Kidney glomerular epithelial cell (primary cell): Measurements from ENCODE around the gene CYP4A22.
"Not testable (repeated sequence)": the region's sequence is repeated elsewhere in the genome, so short reads cannot be mapped to it uniquely, and the experiment has no call there.

Experiments used
- DNase-seq: peaks from one replicate; lab custom pipeline; 2025; lab: John Stamatoyannopoulos, UW

The CYP4A22 gene, protein sequence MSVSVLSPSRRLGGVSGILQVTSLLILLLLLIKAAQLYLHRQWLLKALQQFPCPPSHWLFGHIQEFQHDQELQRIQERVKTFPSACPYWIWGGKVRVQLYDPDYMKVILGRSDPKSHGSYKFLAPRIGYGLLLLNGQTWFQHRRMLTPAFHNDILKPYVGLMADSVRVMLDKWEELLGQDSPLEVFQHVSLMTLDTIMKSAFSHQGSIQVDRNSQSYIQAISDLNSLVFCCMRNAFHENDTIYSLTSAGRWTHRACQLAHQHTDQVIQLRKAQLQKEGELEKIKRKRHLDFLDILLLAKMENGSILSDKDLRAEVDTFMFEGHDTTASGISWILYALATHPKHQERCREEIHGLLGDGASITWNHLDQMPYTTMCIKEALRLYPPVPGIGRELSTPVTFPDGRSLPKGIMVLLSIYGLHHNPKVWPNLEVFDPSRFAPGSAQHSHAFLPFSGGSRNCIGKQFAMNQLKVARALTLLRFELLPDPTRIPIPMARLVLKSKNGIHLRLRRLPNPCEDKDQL

DNA sequence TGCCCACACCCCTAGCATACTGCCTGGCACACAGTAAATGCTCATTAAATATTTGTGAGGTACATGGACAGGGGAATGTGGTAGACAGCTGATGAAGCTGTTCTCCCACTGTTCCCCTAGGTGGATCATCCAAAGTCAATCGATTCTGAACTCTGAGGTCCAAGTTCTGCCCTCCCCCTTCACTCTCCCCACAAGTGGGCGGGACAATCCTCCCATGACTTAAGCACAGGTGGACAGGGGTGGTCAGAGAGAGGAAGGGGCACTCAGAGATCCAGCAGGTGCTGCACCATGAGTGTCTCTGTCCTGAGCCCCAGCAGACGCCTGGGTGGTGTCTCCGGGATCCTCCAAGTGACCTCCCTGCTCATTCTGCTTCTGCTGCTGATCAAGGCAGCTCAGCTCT lies at the start of gene CYP4A22:
TSS of gene CYP4A22 (plus strand) at position 244 of the 400 bp plus-strand sequence. CDS start at position 289, 45 bp downstream.
- no peak for DNase-seq

- peak; percentile 18 for DNase-seq
Measured at GRCh38 chr1:47089356-47089755, 47.9 kb upstream of the CYP4A22 start.

DNA sequence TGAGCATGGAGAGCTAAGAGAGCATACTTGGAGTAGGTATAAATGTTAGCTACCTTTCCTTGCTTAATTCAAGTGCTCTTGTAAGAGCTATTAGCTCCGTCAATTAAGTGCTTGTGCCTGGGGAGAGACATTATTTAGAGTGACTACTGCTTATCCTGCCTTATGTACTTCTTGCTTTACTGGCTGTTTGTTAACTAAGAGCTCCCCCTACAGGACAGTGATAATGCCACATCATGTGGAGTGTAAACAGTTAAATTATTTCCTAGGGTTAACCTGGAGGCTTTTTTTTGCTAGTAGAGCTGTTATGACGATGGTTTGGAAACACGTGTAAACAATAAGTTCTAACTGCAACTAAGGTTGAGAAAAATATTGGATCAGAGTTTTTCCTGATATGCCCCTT lies 45.8 kb upstream of the CYP4A22 start:
- not testable (repeated sequence) for DNase-seq

- no peak for DNase-seq
Measured at GRCh38 chr1:47104816-47105215, 32.4 kb upstream of the CYP4A22 start.

GRCh38 chr1:47106792-47107191 lies 30.4 kb upstream of the CYP4A22 start:
- no peak for DNase-seq

GRCh38 chr1:47107851-47108574 lies 29.2 kb upstream of the CYP4A22 start:
- DNase-seq: not testable (repeated sequence)

DNA sequence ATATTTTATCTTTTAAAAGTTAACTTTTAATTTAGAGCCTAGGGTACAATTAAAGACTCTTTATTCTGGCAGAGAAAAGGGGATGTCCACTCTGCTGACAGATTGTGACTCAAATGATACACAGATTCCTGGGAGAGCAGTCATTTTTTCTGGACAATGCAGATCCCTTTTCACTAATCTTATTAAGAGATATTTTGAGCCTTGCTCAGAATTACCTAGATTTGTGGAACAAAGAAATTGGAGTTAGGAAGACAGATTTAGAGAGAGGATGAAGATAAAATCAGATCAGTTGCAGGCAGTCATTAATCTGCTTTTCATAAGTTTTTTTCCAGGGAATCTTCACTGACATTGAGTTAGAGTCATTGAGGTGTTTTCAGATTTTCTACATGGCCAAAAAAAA lies 27.8 kb upstream of the CYP4A22 start:
- peak; percentile 35 for DNase-seq

GRCh38 chr1:47113178-47113577 lies 24.1 kb upstream of the CYP4A22 start:
- DNase-seq: no peak

DNA sequence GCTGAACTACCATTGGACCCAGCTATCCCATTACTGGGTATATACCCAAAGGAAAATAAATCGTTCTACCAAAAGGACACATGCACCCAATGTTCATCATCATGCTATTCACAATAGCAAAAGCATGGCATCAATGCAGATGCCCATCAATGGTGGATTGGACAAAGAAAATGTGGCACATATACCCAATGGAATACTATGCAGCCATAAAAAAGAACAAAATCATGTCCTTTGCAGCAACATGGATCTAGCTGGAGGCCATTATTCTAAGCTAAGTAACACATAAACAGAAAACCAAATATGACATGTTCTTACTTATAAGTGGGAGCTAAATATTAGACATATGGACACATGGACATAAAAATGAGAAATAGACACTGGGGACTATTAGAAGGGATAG lies 16.2 kb upstream of the CYP4A22 start:
- not testable (repeated sequence) for DNase-seq

GRCh38 chr1:47124834-47125233 lies 12.4 kb upstream of the CYP4A22 start:
- DNase-seq: not testable (repeated sequence)

GRCh38 chr1:47126997-47127396 lies 10.2 kb upstream of the CYP4A22 start:
- DNase-seq: not testable (repeated sequence)

DNA sequence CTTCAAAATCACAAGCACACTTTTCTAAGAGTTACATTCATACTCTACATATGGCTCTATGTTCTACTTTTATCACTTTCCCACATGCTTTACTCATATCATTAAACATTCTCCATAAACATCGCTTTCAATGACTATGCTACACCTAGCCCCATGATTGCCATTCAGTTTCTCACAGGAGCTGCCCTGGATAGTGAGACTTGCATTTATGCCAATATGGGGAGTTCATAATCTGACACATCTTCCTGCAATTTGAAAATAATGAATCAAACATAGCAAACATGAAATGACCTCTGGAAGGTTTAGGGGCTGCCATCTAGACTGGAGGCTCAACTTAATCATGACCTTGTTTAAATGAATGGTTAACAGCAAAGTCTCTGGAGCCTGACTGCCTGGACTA lies 9.0 kb upstream of the CYP4A22 start:
- DNase-seq: no peak

DNA sequence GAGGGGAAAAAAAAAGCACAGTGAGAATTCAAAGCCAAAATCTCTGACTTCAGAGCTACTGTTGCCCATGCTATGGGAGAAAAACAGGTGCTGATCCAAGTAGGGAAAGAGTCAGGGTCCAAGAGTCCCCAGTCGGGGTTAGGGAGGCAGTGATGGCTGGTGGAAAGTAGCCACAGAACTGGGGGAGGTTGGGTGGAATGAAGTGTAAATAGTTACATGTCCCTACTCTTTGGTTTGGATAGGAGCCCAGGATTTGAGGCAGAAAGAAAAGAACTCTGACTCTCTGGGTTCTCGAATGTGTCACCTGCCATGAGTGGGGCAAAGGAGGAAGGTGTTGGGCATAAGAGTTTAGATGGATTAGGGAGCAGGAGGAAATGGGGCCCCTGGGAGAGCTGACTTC lies 8.4 kb upstream of the CYP4A22 start:
- DNase-seq: not testable (repeated sequence)

DNA sequence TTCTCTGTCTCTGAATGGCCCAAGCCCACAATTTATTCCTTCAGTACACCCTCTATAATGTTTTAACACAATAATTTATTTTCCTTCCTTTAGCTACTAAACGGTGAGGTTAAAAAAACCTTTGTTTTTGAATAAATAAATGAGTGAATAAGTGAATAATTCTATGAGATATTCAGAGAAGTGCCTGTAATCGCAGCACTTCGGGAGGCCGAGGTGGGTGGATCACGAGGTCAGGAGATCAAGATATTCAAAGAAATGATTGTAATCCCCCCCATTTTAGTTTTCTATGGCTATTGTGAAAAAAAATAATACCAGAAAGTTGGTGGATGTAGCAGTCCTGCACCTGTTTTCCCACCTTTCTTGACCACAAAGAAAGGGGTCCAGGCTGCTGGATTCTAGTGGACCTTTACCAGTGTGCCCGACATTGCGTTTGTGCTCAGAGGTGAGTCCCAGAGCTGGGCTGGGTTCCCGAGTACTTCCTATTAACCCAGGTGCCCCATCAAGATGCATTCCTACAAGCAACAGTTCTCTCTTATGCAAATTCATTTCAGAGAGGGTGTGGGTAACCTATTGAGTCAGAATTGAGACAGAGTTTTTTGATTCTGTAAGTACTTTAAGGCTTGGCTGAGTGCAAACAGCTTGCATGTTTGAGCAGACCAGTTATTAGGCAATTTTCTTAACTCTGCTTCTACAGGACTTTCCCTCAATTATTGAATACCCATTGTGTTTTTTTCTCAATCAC lies 7.6 kb upstream of the CYP4A22 start:
- DNase-seq: not testable (repeated sequence)

DNA sequence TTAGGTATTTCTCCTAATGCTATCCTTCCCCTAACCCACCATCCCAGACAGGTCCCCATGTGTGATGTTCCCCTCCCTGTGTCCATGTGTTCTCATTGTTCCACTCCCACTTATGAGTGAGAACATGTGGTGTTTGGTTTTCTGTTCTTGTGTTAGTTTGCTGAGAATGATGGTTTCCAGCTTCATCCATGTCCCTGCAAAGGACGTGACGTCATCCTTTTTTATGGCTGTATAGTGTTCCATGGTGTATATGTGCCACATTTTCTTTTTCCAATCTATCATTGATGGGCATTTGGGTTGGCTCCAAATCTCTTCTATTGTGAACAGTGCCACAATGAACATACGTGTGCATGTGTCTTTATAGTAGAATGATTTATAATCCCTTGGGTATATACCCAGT lies 4.6 kb upstream of the CYP4A22 start:
- not testable (repeated sequence) for DNase-seq

GRCh38 chr1:47137925-47138615 lies 829 bp downstream of the CYP4A22 start:
- DNase-seq: no peak

- DNase-seq: not testable (repeated sequence)
Measured at GRCh38 chr1:47140358-47140757, 3.1 kb downstream of the CYP4A22 start.

DNA sequence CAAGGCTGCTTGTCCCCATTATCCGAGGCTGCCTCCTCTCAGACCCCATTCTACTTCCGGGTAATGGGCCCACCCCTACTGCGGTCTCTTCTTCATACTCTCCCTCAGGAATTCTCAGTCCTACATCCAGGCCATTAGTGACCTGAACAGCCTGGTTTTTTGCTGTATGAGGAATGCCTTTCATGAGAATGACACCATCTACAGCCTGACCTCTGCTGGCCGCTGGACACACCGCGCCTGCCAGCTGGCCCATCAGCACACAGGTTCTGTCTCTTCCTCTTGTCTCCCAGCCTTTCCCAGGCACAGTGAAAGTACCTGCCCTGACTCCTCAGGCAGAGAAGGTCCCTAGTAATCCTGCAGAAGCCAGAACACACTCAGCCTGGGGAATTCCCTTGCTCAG lies 6.4 kb downstream of the CYP4A22 start:
- DNase-seq: not testable (repeated sequence)

GRCh38 chr1:47146495-47146894 lies 9.3 kb downstream of the CYP4A22 start:
- DNase-seq: not testable (repeated sequence)

DNA sequence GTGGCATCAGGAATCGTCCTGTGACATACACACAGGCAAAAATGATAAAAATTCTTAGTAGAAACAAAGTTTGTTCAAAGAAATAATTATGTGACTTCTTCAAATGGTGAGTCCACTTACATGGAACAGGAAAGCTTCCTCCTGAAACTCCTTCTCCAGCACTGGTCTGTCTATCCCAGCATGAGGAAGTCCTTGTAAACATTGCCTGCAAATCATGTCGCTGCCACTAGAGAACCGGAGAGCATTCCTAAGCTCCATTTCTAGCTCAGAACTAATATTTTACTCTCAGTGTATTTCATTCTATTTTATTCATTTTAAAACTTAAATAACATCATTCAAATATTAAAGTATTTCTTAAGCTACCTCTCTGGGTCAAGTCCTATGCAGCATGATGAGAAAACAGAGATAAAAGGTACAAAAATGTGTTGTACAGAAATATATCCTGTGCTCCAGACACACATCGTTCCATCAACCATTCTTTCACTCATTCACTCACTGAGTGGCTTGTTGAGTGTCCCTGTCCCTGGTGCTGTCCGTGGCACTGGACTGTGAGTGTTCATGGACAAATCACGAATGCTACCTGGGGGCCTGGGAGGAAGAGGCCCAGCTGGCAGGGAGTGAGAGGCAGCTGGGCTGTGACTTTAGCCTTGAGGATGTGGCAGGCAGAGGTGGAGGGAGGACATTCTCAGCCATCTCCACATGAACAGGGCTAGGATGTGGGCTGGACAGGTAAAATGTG lies 10.0 kb downstream of the CYP4A22 start:
- no peak for DNase-seq

DNA sequence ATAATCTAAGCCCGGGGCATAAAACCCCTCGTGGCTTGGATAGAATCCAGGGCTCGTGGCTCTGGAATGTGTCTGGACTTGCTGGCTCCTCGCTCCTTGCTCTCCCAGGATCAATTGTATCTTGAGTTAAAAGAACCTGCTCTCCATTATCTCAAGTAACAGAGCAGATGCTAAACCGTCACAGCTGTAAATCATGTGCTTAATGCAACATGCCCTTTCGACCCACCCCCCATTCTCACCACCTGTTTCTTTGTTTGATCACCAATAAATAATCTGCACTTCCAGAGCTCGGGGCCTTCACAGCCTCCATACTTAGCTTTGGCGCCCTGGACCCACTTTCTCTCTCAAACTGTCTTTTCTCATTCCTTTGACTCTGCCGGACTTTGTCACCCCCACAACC lies 11.9 kb downstream of the CYP4A22 start:
- not testable (repeated sequence) for DNase-seq
